ENCODE measurements around the gene ZFHX3.

The ZFHX3 gene

DNA sequence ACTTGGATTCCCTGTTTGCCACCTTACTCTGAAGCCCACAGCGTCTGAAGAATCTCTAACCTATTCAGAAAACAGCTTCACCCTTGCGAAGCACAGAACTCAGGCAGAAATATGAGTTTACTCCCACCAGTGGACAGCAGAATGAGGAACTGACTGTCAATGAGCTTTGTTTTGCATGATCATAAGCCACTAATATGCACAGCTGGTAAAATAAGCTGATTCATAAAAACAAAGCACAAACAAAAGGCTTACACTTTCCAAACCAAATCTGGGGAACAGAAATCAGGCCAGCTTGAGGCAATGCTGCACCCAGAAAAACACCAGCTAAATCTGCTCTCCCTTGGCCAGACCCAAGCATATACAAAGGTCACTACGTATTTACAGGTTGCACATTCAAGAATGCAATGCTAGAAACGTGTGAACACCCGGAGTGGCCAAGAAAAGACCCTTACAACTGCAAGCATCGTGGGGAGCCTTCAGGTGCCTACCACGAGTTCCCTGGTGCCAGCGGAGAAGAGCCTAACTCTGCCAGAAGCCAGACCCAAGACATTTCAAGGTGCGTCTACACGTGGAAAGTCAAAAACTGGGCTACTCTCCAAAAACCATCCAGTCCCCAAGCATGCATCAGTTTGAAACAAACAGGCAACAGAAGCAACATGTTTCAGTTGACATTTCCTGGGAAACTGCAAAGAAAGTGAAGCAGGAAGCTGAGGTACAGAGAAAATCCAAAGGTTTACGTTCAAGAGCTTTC lies 207.1 kb downstream of the ZFHX3 start:
- DNase-seq = peak; percentile 50 to 58

DNA sequence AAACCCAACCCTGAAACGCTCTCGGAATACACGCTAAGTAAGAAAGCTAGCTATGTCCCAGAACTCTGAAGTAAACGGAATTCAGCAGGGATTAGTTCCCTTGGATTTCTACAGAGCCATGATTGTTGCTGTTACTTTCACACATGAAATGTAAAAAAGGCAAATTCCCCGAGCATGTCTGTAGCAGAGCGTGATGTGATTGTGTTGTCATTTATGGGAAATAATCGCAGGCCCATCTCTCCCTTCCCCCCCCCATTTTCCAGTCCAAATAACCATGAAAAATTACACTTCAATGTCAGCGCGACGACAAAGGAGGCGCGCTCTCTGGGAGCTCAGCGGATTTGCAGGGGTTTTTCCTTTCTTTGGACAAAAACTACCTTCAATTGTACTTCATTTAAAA lies 209.0 kb downstream of the ZFHX3 start:
- no peak for DNase-seq

DNA sequence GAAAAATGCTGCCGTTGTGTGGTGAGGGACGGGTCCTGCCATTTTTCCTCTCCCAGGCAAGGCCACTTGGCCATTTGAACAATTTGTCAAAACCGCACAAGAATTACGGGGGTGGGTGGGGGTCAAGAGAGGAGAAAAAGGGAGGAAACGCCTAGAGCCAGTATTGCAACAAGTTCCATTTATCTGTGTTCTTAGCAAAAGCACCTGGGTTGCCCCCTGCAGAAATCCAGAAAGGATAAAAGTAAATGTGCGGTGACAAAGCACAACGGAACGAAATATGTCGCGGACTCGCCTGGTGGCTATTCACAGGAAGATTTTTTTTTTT lies 209.4 kb downstream of the ZFHX3 start:
- DNase-seq = no peak

DNA sequence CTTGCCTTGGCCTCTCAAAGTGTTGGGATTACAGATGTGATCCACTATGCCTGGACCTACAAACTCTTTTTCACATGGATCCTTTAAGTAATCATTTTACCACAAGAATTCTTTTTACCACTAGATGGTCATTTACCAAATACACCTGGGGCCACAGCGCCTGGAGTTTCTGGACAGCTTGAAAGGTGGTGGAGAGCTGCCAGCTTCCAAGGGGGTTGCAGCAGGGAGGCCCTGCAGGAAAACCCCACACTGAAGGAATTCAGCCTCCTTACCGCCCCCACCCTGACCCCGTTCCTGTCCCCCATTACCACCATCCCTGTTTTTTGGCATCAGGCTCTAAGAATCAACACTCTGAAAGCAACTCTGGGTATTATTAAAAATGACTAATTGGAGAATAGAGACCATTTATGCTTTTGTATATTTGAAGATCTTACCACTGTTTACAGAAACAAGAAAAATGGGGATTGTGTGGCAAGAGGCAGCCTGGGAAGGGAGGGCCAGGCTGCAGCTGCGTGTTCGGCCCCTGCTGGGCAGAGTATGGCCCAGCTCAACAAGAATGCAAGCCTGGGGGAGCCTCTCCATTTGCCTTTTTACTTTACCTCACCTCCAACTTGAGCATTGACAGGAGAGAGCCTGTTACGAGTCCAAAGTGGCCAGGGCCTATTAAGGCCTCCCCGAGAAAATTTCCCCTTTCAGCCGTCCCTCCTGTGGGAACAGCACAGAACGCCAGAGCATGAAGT lies 209.9 kb downstream of the ZFHX3 start:
- DNase-seq = no peak

DNA sequence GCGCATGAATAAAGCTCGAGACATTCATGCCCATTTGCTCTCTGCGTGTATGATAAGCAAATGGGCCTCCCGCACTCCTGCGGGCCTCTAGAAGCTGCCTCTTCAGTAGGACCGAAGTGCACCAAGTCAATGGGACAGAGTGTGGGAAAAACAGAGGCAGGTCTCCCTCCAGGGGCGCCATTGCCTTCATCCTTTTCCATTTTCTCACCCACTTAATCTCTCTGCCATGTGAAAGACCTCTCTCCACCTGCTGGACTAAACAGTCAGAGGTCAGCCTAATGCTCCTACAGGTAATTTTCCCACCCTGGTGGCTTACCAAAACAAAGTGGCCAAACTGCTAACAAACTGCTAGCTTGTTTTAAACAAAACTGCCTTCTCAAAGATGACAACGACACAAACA lies 210.9 kb downstream of the ZFHX3 start:
- no peak for DNase-seq

DNA sequence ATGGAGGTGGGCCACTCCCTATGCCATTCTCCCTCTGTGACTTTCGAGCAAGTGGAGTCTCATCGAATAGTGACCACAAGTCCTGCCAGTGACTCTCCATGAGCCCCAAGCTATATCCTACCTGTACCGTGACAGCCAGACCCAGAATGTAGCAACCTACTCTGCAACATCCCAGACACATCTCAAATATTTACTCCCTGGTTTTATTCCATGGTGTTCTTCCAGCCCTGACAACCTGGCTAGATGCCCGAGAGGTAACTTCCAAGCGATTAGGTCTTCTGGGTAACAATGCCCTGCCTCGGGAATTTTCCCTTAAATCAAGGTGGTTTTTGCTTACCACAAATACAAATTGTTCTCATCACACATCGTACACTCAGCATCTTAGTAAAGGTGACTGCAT lies 211.7 kb downstream of the ZFHX3 start:
- DNase-seq = no peak

DNA sequence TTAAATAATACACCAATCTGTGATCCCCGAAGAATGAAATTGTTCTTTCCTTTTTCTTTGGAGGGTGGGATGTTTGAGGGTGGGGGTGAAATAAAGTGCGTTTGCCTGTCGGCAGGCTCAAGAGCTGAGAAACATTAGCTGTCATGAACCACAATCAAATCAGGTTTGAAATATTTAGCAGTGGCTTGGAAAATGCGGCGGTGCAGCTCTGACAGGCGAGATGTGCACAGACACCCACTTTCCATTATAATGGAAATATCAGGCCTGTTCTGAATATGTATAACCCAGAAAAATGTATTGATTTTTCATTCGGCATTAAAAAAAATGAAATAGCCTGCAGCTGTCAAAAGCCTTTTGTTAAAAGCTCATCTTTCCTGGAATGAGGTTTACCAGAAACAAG lies 212.8 kb downstream of the ZFHX3 start:
- no peak for DNase-seq

DNA sequence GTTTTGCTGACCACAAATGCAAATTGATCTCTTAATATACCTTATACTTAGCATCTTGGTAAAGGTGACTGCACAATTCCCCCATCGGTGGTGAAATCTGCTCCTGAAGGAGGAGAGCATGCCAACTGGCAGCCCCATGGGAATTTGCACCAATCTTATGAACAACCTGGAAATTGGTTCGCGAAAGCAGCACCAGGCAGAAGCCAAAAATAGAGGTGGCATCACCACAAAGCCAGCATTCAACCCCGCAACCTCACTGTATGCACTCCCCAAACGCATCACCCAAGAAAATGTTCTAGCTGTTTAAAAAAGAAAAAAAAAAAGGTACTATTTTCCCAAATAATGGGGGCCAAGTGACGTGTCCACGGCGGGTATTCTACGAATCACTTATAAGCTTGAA lies 213.4 kb downstream of the ZFHX3 start:
- DNase-seq = no peak

DNA sequence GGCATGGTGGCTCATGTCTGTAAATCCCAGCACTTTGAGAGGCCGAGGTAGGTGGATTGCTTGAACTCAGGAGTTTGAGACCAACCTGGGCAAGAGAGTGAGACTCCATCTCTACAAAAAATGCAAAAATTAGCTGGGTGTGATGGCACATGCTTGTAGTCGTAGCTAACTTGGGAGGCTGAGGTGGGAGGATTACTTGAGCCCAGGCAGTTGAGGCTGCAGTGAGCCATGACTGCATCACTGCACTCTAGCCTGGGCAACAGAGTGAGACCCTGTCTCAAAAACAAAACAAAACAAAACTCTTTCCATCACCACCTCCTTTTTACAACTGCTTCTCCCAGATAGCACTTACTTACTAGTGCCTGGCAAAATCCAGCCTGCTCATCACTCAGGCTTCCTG lies 214.0 kb downstream of the ZFHX3 start:
- no peak for DNase-seq

DNA sequence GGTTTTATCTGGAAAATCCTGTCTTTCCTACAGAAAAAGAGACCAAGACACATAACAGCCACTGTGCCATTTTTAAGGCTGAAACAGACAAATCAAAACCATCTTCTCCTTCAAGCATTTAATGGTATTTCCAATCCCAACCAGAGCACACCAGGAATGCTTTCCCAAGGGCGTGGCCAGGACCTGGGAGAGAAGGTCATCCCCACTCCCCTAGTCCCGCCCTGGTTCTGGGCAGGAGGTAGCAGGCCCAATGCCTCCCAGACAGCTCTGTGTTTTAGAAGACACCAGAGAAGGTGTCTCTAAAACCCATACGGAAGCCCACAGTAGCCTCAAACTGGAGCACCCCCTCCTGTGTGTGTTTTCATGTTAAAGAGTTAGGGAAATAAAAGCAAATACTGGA lies 214.4 kb downstream of the ZFHX3 start:
- DNase-seq = no peak

DNA sequence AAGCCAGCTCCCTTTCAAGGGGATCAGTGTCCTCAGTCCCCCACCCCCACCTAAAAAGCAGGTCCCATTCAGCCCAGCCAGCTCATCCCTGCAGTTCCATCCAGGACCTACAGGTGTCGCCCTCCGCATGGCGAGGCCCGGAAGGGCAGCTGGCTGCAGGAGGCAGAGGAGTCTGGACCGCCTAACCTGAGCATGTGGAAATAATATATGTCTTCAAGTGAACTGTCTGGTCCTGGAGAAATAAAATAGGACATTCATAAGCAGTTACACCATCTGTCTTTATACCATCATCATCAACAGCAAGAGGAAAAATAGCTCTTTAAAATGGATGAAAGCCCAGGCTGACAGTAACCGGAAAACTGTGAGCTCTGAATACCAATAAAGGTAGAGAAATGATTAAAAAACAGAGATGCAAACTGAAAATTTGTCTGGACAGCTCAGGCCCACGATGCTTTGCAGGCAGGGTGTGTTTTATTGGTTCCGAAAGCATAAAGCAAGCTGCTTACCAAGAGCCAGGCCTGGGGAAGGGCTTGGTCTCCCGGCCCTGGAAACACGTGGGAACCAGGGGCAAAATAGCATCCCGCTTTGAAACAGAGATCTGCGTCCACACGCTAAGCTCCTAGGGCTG lies 215.2 kb downstream of the ZFHX3 start:
- peak; percentile 25 to 44 for DNase-seq

DNA sequence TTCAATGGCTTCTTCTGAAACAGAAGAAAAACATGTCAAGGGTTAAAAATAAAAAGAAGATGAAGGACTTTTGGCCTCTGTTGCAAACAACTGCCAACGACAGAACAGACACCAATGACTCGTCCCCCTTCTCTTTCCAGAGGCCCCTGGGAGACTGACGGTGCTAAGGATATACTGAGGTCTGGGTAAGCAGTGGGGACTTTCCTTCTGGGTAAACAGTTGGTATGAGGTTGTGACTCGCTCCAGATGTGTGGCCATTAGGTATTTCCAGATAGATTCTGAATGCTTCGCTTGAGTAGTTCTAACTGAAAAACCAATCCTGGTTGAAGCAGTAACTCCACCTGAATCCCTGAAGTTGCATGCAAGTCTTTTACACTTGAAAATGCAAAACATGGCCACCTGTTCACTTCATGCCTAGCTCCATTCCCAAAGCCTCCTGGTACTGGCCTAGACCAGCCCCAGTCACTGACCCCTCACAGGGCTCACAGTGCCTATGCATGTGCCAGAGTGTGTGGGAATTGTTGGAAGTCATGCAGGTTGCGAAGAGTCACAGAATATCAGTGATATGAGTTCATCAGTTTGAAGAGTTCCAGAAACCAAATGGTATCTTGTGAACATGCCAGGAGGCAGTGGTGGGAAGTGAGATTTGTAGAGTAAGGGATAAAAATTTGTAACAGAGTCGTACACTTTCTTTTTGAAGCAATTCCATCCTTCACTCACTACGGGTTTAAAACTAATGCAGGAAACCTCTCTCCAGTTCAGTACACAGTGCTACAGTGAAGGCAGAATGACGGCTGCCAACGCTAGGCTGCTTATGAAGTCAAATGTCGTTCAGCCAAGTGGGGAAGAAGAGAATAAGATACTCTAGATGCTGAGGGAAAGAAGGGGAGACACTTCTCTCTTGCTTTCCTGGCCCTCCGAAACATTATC lies 217.8 kb downstream of the ZFHX3 start:
- DNase-seq = no peak

DNA sequence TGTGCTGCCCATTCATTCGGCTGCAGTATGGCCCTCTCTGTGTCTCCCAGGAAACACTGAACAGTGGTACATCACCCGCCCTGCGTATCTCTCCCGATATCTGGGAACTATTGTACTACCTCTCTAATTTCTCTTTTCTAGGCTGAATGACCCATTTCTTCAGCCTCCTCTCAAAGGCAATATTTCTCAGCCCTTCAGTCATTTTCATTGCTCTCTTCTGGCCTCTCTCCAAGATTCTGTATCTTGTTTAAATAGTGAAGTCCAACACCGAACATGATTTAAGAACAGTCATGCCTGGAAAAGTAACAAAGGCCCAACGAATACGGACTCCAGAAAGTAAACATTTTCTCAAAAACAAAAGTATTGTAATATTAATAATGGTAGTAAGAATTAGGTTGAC lies 220.1 kb downstream of the ZFHX3 start:
- DNase-seq = no peak

DNA sequence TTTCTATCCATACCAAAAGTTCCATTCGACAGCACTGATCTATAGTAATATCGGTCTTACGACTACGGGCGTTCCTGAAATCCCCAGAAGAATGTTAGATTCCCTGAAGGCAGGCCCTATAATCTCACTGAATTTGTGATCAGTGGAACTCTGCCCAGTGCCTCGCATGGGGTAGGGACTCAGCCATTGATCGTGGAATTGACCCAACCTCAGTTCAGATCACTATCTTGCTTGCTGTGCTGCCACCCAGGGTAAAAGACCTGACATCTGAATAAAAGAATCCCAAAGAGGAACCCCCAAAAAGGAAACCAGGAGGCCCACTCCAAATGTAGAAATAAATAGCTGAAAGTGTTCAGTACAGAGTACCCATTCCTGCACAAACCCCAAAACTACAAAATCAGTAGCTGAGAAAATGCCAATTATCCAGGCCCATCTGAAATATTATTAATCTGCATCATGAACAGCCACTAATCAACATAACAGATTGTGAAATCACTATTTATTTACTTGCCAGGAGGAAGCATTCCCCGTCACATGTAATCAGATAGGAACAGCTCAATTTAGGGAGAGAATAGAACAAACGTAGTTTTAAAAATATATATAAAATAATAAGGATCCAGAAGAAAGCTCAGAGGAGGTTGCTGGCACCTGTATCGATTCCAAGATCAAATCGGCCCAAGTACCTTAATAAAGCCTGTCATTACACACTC lies 221.9 kb downstream of the ZFHX3 start:
- no peak for DNase-seq

DNA sequence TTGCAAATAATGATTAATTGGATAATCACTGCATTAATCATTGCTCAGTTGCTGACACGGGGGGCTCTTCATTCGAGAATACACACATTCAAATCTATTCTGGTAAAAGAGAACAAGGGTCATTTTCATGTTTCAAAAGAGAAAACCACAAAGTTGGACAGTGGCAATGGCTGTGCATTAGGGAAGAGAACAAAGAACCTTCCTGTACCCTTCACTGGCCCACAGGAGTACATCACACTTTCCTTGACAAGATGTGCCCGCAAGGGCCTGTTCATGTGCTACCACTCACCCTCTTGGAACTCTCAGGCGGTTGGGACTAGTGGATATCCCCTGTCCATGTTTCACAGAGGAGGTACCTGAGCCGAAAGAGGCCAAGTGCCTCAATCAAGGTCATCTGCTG lies 223.2 kb downstream of the ZFHX3 start:
- DNase-seq = no peak

DNA sequence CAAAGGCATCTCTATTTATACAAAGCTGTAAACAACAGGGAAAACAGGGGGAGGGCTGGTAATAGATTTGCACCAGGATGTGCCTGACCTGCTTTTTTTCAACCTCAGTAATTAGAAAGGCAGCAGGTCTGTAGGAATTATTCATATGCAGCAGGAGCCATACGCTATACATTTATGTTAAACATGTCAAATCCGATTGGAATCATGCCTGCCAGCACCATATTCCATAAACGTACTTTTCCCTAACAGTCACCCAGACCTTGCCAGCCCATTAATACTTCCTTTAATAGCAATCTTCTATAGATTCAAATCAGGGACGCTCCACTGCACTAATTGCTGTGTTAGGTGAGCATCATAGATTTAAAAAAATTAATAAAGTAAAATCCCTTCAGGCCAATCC lies 223.9 kb downstream of the ZFHX3 start:
- no peak for DNase-seq

DNA sequence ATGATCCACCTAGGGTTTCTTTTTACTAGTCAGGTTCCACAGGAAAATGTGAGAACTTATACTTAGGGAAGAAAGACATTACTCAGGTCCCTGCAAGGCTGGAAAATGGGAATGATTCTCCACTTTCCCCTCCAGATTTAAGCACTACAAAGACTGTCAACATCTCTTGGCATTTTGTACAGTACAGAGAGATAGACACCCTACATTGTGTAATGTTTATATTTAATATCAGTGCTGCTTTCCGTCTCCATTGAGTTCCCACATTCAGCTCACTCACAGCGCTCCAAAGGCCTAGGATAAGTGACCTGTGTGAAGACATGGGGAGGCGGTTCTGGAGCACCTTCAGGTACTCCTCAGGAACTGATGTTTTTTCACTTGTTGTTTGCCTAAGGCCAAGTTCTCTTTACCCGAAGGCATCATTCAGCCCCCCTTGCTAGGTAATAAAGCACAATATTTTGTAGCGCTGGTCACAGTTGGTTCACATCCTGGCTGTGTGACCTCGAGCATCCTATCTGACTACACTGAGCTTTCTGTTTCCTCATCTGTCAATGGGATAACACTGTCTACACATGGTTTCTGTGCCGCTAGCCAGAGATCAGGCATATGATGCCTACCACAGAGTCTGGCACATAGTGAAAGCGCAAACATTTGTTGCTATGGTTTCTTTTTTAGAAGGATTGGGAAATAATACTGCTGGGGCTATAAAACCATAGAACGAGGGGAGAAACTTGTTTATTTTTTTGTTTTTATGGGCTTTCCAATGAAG lies 226.6 kb downstream of the ZFHX3 start:
- DNase-seq = no peak

DNA sequence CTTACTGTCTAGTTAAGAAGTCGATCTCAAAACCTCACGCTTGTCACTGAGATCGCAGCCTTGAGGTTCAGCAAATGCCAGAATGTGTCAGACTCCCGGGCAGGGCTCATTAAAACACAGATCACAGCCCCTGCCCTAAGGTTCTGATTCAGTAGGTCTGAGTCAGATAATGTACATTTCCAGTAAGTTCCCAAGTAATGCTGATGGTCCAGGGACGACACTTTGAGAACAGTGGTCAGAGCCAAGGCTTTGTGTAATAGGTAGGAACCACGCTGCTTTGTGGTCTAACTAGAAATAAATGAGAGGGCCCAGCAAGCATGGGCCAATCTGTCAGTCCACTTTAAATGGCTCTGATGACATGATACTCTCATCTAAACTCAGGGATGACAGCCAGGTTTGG lies 228.6 kb downstream of the ZFHX3 start:
- no peak for DNase-seq

DNA sequence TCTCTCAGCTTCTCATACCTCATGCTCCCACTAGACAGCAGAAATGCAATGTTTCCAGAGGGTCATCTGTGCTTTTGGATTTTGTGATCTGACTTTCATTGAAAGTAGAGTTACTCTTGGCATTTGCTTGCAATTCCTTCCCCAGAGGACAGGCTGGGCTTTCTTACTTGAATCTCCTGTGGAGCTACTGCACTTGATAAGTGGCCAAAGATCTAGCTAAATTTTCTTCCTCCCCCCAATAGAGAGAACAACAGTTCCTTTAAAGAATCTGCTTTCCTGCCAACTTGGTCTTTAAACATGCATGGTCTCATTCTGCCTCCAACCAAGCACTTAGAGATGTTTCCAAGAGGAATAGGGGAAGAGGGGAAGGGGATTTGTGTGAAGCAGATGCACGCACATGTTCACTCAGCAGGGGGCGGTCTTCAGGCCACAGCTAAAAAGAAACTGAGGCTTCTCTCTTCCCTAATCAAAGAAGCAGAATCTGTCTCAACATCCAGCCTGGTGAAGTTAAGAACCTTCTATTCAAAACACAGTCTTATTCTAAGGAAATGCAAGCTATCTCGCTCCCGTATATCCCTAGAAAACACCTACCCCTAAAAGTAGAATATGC lies 229.6 kb downstream of the ZFHX3 start:
- no peak for DNase-seq

DNA sequence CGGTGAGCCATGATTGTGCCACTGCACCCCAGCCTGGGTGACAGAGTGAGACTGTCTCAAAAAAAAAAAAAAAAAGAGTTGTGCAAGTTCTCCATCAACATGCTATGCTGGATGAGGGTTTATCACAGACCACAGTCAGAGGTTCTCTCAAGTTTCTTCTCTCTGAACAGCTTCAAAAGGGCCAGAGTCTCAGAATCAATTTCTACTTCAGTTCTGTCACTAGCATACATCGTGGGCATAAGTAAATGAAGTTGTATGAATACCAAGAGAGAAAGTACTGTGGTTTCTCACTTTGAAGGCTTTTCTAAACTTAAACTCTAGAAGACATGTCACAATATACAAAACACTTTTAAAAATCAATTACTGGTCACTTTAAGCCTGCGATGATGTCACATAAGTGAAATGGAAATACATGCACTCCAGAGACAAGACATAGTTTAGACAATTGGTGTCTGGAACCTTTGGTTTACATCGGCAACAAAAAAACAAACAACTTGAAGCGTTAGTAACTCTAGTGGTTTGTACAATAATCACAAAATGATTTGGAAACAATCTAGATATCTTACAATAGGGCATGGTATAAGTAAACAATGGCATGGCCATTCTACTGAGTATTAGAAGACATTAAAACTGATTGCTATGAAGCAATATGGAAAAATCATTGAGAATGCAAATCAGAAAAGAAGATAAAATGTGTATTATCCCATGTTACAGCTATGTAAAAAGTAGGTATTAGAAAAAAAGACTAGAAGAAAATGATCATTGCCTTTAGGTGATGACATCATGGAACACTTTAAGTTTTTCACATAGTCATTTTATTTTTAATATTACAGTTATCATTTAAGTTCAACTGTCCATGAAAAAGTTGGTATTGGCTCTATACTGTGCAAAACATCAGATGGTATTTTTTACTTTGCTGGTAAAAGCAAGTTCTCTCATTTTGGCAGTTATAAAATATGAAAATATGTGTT lies 232.3 kb downstream of the ZFHX3 start:
- DNase-seq = no peak
